ENCODE data around the gene FRMD4A.

- TF ChIP-seq MAX (IDR thresholded peaks at IDR 0.05; ENCODE audit: low read depth, low read length) (no peak), POLR2A (IDR thresholded peaks at IDR 0.05; ENCODE audit: extremely low read depth, insufficient read length) (no peak), CTCF (IDR thresholded peaks at IDR 0.05; ENCODE audit: low read depth, low read length) (no peak), MYC (IDR thresholded peaks at IDR 0.05; ENCODE audit: low read depth, low read length) (no peak)
These were observed 542.5 kb downstream of the FRMD4A start for GRCh38 chr10:13788320-13788600.

Measured in NB4 (cell line).